Effector CD4-positive, alpha-beta T cell (primary cell): ENCODE measurements around the gene KRTAP22-2. TPM values are rescaled to one million over a fixed set of nuclear protein-coding genes. Genes with fewer than 3 reads are reported as not detected.

Source experiments
- DNase-seq: peaks from one replicate; pipeline ENCODE4 v3.0.0-alpha.2; 2020
- total RNA-seq: gene quantifications from one replicate; lab custom pipeline; 2026; lab: John Stamatoyannopoulos, UW

Gene KRTAP22-2
- total RNA-seq = not detected

DNA sequence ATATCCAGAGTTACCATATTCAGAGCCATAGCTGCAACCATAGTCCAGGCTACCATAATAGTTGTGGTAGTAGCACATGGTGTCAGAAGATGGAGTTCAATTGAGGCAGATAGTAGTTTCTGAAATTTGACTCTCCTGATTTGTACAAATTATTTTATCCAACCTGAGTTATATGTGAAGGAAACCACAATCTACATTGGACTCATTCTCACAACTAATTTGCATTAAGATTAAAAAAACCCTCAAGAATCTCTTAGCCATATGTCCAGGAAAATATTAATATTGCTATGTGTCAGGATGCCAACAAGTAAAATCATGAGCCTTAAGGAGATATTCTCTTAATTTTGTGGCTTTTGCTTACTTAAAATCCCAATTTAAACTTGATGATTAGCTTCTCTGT, at the start of gene KRTAP22-2:
TSS of gene KRTAP22-2 (minus strand) at position 101 of the 400 bp plus-strand sequence.
- no peak for DNase-seq

DNA sequence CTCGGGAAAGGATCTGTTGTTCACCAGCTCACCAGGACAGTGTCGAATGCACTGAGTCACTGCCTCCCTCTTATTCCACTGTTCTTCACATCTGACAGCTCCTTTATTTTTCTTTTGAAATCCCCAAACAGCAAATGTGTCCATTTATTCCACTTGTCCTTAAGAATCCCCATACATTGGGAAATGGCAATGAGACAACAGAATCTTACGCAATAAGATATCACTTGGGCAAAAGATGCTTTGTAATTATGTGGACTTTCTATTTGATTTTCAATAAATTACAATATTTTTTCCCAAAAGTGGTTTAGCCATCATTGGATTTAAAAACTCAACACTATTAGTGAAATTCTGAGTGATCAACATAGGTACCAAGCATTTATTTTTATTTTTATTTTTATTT, 48.5 kb upstream of the KRTAP22-2 start:
- DNase-seq = no peak

DNA sequence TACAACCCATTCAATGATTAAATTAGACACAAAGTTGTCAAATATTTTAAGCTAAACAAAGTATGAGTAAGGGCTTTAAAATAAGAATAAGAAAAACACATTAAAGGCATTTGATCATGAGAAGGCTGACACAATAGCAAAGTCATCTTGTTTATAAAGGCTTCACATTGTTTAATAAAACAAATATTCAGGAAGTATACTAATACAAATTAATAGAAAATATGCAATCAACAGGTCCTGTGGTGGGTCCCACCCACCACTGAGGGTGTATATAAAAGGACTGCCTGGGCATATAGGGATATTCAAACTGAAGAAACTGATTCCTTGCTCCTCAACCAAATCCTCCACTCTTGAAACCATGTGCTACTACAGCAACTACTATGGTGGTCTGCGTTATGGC, 44.7 kb upstream of the KRTAP22-2 start, which contains the start of gene KRTAP20-2:
TSS of gene KRTAP20-2 (plus strand) at position 301 of the 400 bp plus-strand sequence. CDS start at position 359, 58 bp downstream.
- no peak for DNase-seq

DNA sequence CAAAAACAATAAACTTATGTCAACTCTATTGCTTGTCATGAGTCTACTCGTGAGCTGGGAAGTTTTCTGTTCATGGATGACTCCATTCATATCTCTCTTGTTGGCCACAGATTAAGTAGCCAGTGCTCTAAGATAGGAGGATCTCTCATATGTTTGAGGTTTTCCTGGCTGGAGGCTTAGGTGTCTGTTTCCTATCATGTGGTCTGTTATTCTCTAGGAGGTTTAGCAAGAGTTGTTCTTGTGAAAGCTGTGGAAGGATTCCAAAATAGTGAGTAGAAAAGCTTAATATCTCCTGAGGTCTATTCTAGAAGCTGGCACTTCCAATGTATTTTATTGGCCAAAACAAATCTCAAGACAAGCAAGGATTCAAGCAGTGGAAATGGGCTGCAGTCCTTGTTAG, 39.0 kb upstream of the KRTAP22-2 start:
- no peak for DNase-seq

DNA sequence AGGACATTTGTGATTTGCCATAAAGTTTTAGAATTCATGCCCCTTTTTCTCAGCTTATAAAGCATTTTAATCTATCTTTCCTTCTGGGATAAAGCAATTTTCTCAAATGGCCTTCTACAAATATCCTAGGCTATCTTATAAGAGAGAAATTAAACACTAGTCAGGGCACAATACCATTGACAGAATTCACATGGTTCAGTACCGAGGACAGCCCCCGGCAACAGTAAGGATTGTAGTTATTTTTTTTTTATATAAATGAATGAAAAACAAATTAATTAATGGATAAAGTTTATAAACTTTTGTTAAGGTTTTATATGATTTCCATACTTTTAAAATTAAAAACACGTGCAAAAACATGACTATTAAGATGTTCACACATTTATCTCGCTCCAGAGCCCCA, 37.9 kb upstream of the KRTAP22-2 start:
- DNase-seq = no peak

DNA sequence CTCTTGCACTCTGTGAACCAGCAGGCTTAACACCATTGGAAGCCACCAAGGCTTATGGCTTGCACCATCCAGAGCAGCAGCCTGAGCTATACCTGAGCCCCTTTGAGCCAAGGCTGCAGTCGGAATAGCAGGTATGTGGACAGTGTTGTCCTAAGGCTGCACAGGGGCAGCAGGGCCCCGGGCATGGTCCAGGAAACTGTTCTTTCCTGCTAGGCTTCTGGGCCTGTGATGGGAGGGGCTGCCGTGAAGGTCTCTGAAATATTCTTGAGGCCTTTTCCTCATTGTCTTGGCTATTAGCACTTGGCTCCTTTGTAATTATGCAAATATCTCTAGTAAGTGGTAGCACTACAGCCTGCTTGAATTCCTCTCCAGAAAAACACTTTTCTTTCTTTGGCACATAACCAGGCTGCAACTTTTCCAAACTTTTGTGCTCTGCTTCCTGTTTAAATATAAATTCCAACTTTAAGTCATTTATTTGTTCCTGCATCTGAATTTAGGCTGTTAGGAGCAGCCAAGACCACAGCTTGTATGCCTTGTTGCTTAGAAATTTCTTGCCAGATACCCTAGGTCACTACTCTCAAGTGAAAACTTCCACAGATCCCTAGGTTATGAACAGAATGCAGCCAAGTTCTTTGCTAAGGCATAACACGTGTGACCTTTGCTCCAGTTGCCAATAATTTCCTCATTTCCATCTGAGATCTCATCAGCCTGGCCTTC, 35.4 kb upstream of the KRTAP22-2 start:
- DNase-seq = no peak

DNA sequence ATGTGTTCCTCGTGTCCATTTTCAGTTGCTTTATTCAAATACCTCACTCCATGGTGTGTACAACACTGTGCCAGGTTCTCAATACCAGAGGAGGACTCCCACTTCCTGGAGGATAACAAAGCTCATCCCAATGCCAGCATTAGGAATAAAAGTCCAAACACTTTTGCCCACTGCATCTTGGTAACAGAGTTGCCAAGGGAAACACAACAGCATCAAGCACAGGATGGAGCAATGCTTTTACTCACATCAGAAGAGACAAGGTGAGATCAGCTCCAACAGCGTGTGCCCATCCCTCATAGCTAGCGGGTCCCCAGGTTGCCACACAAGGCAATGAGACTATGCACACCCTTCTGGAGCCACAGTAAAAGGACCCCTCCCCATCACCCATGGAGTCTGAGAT, 33.2 kb upstream of the KRTAP22-2 start:
- DNase-seq = no peak

DNA sequence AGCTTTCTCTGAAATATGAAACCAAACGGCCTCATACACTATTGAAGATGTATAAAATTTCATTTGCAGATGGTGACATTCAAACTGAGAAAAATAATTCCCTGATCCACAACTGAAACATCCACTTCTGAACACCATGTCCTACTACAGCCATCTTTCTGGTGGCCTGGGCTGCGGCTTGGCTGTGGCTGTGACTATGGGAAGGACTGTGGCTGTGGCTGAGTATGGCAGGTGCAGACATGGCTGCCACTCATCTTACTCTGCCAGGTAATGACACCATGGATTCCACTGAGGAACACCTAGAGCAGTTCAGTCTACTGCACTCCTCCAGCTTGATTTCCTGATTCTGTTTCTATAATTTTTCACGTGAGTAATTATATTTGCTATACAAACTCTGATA, 30.3 kb upstream of the KRTAP22-2 start, which contains the start of gene KRTAP20-4:
TSS of gene KRTAP20-4 (plus strand) at position 106 of the 400 bp plus-strand sequence.
- no peak for DNase-seq

DNA sequence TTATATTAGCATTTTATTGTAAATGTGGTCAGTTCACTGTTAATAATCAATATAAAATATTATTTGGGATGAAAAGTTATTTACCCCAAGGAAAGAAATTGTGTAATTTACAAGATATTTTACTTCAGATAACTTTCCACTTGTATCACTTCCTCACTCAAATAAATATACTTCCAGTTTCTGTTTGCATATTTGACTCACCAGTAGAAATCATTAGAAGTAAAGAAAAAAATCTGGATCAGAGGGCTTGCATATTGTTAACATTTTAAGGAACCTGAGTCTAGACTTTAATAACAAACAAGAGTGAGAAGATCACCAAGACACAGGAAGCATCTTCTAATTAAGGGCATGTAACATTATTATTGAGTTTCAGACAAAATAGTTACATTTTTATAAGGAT, 29.9 kb upstream of the KRTAP22-2 start:
- no peak for DNase-seq

DNA sequence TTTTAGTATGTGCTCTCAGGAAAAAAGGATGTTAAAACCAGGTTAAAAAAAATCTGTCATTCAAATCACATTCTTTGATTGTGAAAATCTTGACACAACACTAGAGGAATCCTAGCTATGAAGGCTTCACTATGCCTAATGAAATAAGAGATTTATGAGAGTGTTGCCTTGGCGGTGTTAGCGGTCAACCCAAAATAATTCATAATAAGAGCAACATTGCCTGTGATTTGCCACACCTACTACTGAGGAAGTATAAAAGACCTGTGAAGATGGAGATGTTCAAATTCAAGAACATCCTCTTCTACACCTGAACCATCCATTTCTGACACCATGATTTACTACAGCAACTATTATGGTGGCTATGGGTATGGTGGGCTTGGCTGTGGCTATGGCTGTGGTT, 25.9 kb upstream of the KRTAP22-2 start, which contains the start of gene KRTAP20-1:
TSS of gene KRTAP20-1 (plus strand) at position 301 of the 400 bp plus-strand sequence. CDS start at position 331, 30 bp downstream.
- DNase-seq = no peak

DNA sequence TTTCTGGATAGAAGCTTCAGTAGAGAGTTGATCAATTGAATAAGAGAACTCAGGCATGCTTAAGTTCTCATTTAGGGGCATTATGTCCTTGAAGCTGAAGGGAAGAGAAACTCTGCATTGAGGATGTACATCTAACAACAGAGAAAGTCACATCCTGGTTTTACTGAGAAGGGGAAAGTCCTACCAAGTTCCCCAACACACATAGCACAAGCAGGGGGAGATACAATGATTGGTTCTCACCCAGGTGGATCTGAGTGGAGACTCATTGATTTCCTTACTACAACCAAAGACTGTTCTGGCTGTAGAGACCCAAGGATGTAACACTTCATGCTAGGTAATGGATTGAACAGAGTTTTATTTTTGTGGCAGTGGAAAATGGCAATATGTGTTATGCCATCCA, 25.0 kb upstream of the KRTAP22-2 start:
- no peak for DNase-seq

DNA sequence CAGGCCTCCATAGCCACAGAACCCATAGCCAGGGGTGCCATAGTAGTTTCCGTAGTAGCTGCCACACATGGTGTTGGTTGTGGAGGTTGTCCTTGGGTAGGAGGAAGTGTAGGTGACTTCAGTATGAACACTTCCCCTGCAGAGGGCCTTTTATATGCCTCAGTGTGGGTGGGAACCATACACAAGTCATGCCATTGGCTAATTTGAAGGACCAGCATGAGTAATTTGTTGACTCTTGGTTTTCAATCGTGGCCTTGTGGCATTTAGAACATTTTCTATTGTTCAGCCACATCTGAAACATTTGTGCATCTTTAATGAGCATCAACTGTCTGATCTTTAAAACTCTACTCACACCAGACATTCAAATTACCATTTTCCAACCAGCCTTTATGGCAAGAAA, 23.6 kb upstream of the KRTAP22-2 start, which contains the start of gene KRTAP6-1:
TSS of gene KRTAP6-1 (minus strand) at position 95 of the 400 bp plus-strand sequence. CDS start at position 69, 26 bp downstream.
- no peak for DNase-seq

DNA sequence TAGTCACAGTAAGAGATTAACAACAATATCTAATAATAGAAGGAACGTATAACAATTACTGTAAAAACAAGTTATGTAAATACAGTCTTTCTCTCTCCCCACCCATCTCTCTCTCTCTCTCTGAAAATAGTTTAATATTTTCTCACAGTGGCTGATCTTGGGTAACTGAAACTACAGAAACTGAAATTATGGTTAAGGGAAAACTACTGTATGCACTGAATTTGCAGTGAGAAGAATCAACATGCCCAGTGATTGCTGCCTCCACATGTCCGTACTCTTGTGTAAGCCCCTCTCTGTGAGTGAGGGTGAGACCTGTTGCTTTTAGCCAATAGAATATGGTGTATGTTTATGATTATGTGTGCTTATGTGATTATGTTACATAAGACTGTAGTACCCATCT, 21.9 kb upstream of the KRTAP22-2 start:
- no peak for DNase-seq

DNA sequence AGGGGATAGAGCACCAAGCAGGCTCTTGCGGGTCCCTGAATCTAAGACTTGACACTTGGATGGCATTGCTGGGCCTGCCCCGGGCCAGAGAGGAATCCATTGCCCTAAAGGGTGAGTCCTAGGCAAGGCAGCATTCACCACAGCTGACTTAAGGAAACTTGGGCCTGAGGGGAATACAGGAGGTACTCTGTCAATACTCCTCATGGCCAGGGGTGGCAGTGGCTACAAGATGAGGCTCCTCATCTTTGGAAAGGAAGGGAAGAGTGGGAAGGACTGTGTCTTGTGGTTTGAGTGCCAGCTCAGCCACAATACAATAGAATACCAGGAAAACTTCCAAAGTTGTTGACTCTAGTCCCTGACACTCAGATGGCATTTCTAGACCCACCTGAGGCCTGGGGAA, 15.8 kb upstream of the KRTAP22-2 start:
- no peak for DNase-seq

DNA sequence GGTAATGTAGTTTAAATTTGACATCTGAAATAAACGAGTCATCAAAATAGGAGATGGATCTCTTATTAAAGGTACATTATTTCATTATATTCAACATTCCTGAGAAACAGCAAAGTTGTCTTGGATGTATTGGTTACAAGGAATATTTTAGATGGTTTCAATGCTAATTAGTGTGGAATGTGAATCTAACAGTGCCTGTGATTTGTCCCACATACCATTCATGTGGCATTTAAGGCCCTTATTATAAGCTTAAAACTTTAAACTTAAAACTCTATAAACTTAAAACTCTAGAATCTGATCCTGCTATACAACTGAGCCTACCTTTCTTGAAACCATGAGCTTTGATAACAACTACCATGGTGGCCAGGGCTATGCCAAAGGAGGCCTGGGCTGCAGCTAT, 10.6 kb upstream of the KRTAP22-2 start, which contains the start of gene KRTAP22-1:
TSS of gene KRTAP22-1 (plus strand) at position 301 of the 400 bp plus-strand sequence.
- DNase-seq = no peak

DNA sequence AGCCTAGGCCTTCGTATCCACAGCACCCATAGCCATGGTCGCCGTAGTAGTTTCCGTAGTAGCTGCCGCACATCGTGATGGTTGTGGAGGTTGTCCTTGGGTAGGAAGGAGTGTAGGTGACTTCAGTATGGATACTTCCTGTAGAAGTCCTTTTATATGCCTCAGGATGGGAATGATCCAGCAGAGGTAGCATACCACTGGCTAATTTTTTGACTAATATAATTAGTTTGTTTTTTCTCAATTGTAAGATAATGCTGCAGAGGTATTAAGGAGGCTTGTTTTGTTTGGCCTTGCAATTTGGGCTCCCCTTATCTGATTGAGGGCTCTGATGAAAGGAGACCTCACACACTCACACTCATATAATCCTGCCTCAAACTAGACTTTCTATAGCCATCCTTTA, 8.6 kb upstream of the KRTAP22-2 start, which contains the start of gene KRTAP6-2:
TSS of gene KRTAP6-2 (minus strand) at position 101 of the 400 bp plus-strand sequence. CDS start at position 73, 28 bp downstream.
- no peak for DNase-seq

DNA sequence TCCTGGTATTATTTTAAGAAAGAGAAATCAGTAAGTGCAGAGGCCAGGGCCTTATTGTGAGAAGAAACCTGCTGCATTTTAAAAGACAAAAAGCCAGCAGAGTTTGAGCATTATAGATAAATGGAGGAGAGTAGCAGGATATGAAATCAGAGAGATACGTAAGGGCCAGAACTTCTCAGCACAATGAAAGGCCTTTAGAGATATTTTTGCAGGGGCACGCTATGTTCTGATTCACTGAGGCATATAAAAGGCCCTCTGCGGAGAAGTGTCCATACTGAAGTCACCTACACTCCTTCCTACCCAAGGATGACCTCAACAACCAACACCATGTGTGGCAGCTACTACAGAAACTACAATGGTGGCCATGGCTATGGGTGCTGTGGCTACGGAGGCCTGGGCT, 1.9 kb upstream of the KRTAP22-2 start, which contains the start of gene KRTAP6-3:
TSS of gene KRTAP6-3 (plus strand) at position 301 of the 400 bp plus-strand sequence. CDS start at position 307, 6 bp downstream.
- DNase-seq = no peak

DNA sequence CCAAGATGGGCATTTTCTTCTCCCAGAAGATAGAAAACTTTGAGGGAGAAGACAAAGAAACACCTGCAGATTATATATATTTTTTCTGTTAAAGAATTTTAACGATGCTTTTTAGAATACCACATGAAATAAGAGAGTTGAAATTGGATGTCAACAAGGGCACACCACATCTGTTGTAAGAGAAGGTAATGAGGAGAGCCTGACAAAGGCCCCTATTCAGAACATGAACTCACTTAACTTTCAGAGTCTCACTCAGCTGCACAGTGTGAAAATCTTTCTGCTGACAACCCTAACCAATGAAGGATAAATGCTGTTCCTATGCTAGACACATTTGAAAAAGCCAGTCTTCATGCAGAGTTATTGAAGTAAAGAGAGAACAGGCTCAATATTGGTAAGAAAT, 7.3 kb downstream of the KRTAP22-2 start:
- no peak for DNase-seq

DNA sequence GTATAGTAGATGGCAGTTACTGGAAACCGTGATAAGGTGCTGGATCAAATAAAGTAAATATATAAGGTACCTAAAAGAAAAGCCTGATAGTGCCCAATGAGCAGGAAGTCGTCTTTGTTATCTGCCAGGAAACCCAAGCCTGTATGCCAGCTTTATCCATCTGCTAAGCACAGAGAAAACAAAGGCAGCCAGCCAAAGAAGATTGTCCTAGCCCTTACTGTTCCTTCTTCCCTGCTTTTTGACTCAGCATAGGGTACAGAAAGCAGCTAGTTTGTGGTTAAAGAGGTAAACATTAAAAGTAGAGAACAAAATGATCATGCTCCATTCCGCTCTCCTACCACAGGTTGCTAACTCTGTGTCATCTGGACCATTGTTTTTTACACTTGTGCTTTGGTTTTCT, 10.1 kb downstream of the KRTAP22-2 start:
- no peak for DNase-seq

DNA sequence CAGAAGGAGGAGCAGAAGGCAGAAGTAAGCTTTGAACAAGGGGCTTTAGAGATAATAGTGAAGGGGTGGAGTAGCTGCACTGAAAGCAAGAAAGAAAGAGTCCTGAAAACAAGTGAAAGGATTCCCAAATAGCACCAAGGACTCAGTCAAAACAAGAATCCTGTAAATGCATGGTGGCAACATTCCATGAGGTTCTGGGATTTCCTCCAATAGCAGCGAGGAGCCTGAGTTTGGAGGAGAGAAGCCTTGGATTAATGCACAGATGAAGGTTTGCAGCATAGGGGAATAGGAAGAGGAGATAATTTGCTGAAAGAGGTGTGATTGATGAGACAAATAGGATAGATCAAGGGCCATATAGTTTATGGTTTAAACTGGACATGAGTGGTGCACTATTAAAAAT, 10.9 kb downstream of the KRTAP22-2 start:
- no peak for DNase-seq

DNA sequence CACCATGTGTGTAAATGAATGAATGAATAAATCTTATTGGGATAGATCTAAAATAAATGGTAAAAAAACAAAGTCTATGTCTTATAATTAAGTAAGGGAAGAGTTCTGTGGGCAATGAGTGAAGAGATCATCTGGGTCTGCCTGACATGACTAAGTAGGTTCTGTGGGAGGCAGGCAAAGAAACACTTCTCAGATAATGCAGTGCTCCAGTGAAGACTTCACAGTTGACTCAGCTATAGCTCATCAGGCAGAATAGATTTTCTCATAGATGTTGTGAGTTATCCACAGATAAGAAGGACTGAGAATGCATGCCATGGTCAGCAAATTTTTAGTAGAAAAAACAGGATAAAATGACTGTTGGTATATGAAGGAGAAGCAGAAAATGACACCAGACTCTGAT, 12.4 kb downstream of the KRTAP22-2 start:
- no peak for DNase-seq

DNA sequence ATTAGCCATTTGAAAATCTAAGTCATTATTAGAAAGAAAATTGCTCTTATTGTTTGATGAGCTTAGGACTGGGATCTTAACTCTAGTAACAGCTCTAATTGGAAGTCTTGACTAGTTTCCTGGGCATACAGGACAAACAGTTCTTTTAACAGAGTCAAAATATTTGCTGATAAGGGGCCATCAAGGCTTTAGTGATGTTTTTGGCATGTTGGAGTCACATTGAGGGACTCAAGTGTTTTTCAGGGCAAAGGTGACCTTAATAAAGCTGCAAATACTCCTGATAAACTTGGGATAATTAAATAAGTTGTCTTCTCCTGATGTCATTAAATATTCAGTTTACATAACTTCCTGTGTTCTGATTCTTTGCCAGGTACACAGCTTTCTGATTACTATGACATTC, 22.6 kb downstream of the KRTAP22-2 start:
- no peak for DNase-seq

DNA sequence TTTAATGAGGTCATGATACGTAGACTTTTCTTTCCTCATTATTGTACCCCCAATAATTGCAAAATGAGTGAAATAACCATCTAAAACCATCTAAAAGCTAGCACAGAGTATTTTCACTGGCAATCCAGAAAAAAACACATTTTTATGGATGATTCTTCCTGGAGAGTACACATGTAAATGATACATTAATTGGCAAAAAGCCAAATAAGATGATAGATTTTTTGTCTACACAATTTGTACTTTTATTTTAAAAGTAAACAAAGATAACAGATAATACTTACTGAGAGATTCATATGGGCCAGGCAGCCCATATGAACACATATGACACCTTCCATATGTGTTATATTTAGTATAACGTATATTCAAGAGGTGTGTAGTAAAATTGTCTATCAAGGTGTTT, 26.6 kb downstream of the KRTAP22-2 start:
- DNase-seq = no peak

DNA sequence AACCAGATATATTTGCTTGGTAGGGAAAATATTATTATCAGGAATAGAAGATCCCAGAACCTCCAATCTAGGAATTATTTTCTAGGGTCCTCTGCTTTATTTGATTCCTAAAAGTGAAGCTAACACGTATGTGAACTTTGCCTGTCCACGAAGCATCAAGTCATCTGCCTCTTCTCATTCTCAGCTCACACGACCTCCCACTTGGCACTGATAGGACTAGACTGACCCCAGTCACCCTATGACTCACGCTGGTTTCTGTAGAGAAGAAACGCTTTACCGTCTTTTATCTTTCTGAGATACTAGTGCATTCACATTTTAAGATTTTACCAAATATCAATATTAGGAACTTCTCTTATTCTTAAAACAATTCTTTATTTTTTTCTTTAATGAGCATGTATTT, 27.1 kb downstream of the KRTAP22-2 start:
- no peak for DNase-seq
